H1 (cell line): ENCODE measurements around the gene RPL23. TPM values are rescaled to one million over a fixed set of nuclear protein-coding genes. Genes with fewer than 3 reads are reported as not detected.

Experiments
- CTCF ChIA-PET: fragments of 300-600 bp; sonication (Branson Sonifier 250); formaldehyde crosslinking; loops from one replicate; lab custom pipeline; 2021; ENCODE audit not compliant: partially characterized antibody; lab: Charles Lee
- POLR2A ChIA-PET: fragments of 300-600 bp; sonication (Branson Sonifier 250); formaldehyde crosslinking; loops from one replicate; lab custom pipeline; 2021; ENCODE audit warnings: inconsistent platforms; ENCODE audit not compliant: partially characterized antibody; lab: Charles Lee
- DNase-seq, 2 experiments: peaks; one replicate each; pipeline versions ENCODE4 v3.0.0 to v3.0.0-alpha.2; 2010 to 2022; ENCODE audit warnings: low spot score in 2 of 2, low read depth in 1 of 2, mixed read lengths in 1 of 2
- FAIRE-seq: peaks from 2 replicates; lab custom pipeline; 2011; peaks lifted over from hg19 to GRCh38; lab: Jason Lieb, UNC
- H2AFZ ChIP-seq: 2 replicates; pipeline ENCODE4 v1.8.1; 2012; ENCODE audit warnings: low read length, inconsistent platforms
- H2AK5ac ChIP-seq: 2 replicates; pipeline ENCODE4 v1.6.1; 2013; ENCODE audit warnings: low read depth, low read length
- H2BK120ac ChIP-seq: replicated peaks from 2 replicates; pipeline ENCODE3; 2013; ENCODE audit warnings: low read depth, low read length, inconsistent platforms
- H2BK12ac ChIP-seq: 2 replicates; pipeline ENCODE4 v1.6.1; 2013; ENCODE audit warnings: low read depth, low read length
- H2BK15ac ChIP-seq: 2 replicates; pipeline ENCODE4 v1.6.1; 2013; ENCODE audit warnings: low read length
- H2BK20ac ChIP-seq: 2 replicates; pipeline ENCODE4 v1.6.1; 2013; ENCODE audit warnings: low read length
- H2BK5ac ChIP-seq: 2 replicates; pipeline ENCODE4 v1.6.1; 2013; ENCODE audit warnings: low read depth, low read length
- H3K14ac ChIP-seq: 2 replicates; pipeline ENCODE4 v1.6.1; 2013; ENCODE audit warnings: inconsistent platforms; ENCODE audit not compliant: insufficient read length
- H3K18ac ChIP-seq: 2 replicates; pipeline ENCODE4 v1.6.1; 2013; ENCODE audit warnings: low read length; ENCODE audit errors: extremely low read depth
- H3K23ac ChIP-seq: 2 replicates; pipeline ENCODE4 v1.6.1; 2013; ENCODE audit warnings: inconsistent platforms; ENCODE audit not compliant: insufficient read length
- H3K23me2 ChIP-seq: 2 replicates; pipeline ENCODE4 v1.6.1; 2013; ENCODE audit warnings: low read depth, low read length
- H3K27ac ChIP-seq: 2 replicates; pipeline ENCODE4 v1.6.1; 2011; ENCODE audit warnings: low read depth, low read length, inconsistent platforms
- H3K27me3 ChIP-seq, 4 experiments: replicated peaks in 1 of 4; 1 replicate in 1 of 4; 2 replicates in 3 of 4; pipeline versions ENCODE4 v1.6.1 to v1.8.1; 2011 to 2013; ENCODE audit warnings: low read length in 3 of 4, mild to moderate bottlenecking in 3 of 4, inconsistent platforms in 2 of 4, mixed read lengths in 2 of 4, moderate library complexity in 1 of 4; ENCODE audit not compliant: control insufficient read depth in 3 of 4, insufficient read depth in 3 of 4; ENCODE audit errors: extremely low read depth in 1 of 4
- H3K36me3 ChIP-seq, 4 experiments: 2 replicates each; pipeline versions ENCODE4 v1.6.1 to v1.8.1; 2011 to 2013; ENCODE audit warnings: mild to moderate bottlenecking in 4 of 4, low read length in 3 of 4, moderate library complexity in 2 of 4, control low read depth in 1 of 4, inconsistent platforms in 1 of 4; ENCODE audit not compliant: insufficient read depth in 4 of 4, control insufficient read depth in 2 of 4
- H3K4ac ChIP-seq: replicated peaks from 2 replicates; pipeline ENCODE3; 2013; ENCODE audit warnings: low read length, low read depth, mixed read lengths, inconsistent platforms; ENCODE audit not compliant: insufficient read length
- H3K4me1 ChIP-seq, 4 experiments: replicated peaks in 1 of 4; 1 replicate in 1 of 4; 2 replicates in 3 of 4; pipeline versions ENCODE4 v1.6.1 to v1.8.1; 2011 to 2013; ENCODE audit warnings: low read length in 3 of 4, inconsistent platforms in 2 of 4, mixed read lengths in 1 of 4; ENCODE audit not compliant: insufficient read depth in 4 of 4, control insufficient read depth in 3 of 4
- H3K4me2 ChIP-seq, 2 experiments: 2 replicates each; pipeline versions ENCODE4 v1.6.1 to v1.8.1; 2011 to 2013; ENCODE audit warnings: low read depth in 2 of 2, low read length in 2 of 2, control low read depth in 1 of 2, inconsistent platforms in 1 of 2, mild to moderate bottlenecking in 1 of 2; ENCODE audit not compliant: insufficient read depth in 1 of 2
- H3K4me3 ChIP-seq, 4 experiments: fragments of 200-600, 300-600 bp in 1 of 4; sonication (generic), shearing (Covaris generic), sonication (Bioruptor Twin) in 1 of 4; 2 replicates each; pipeline versions ENCODE4 v1.5.1 to v1.8.1; 2011 to 2016; ENCODE audit warnings: low read length in 4 of 4, low read depth in 3 of 4, control low read depth in 2 of 4, inconsistent platforms in 2 of 4, mild to moderate bottlenecking in 2 of 4, mixed read lengths in 1 of 4, moderate library complexity in 1 of 4; ENCODE audit not compliant: insufficient read depth in 2 of 4; ENCODE audit errors: extremely low read depth in 1 of 4
- H3K56ac ChIP-seq: replicated peaks from 2 replicates; pipeline ENCODE3; 2013; ENCODE audit warnings: low read depth, mild to moderate bottlenecking, mixed read lengths, low read length, inconsistent platforms; ENCODE audit not compliant: insufficient read length
- H3K79me1 ChIP-seq: 2 replicates; pipeline ENCODE4 v1.6.1; 2013; ENCODE audit warnings: low read depth, low read length, control low read depth
- H3K79me2 ChIP-seq, 2 experiments: 2 replicates each; pipeline versions ENCODE4 v1.6.1 to v1.8.1; 2012 to 2013; ENCODE audit warnings: low read length in 2 of 2, mild to moderate bottlenecking in 2 of 2, inconsistent platforms in 1 of 2; ENCODE audit not compliant: insufficient read depth in 2 of 2, control insufficient read depth in 1 of 2
- H3K9ac ChIP-seq, 4 experiments: replicated peaks in 1 of 4; 1 replicate in 1 of 4; 2 replicates in 3 of 4; pipeline versions ENCODE4 v1.6.1 to v1.8.1; 2011 to 2013; ENCODE audit warnings: low read depth in 3 of 4, low read length in 3 of 4, control low read depth in 2 of 4, mild to moderate bottlenecking in 2 of 4, moderate library complexity in 2 of 4, inconsistent platforms in 1 of 4; ENCODE audit errors: extremely low read depth in 1 of 4
- H3K9me3 ChIP-seq, 2 experiments: 2 replicates each; pipeline versions ENCODE4 v1.6.1 to v1.8.1; 2012 to 2013; ENCODE audit warnings: mild to moderate bottlenecking in 2 of 2, moderate library complexity in 2 of 2, control low read depth in 1 of 2, inconsistent platforms in 1 of 2, low read depth in 1 of 2, low read length in 1 of 2, mixed read lengths in 1 of 2; ENCODE audit not compliant: insufficient read depth in 2 of 2
- H4K20me1 ChIP-seq, 2 experiments: replicated peaks in 1 of 2; 2 replicates each; pipeline versions ENCODE3 to v1.8.1; 2011 to 2013; ENCODE audit warnings: inconsistent platforms in 2 of 2, low read length in 2 of 2, mild to moderate bottlenecking in 1 of 2; ENCODE audit not compliant: insufficient read depth in 2 of 2, control insufficient read depth in 1 of 2
- H4K5ac ChIP-seq: 2 replicates; pipeline ENCODE4 v1.6.1; 2013; ENCODE audit warnings: low read length, low read depth, mixed read lengths, inconsistent platforms; ENCODE audit not compliant: insufficient read length
- H4K8ac ChIP-seq: 2 replicates; pipeline ENCODE4 v1.8.0; 2013; ENCODE audit warnings: mild to moderate bottlenecking, moderate library complexity, low read length, inconsistent platforms; ENCODE audit not compliant: insufficient read depth; ENCODE audit errors: extremely low read depth
- H4K91ac ChIP-seq: replicated peaks from 2 replicates; pipeline ENCODE3; 2013; ENCODE audit warnings: low read length, mixed read lengths, inconsistent platforms; ENCODE audit not compliant: insufficient read length
- GABPA ChIP-seq: IDR thresholded peaks from 2 replicates; pipeline ENCODE4 v1.6.1; 2011; ENCODE audit warnings: mild to moderate bottlenecking, low read length, moderate library complexity, borderline replicate concordance; ENCODE audit not compliant: insufficient read depth
- JUND ChIP-seq: IDR thresholded peaks from 2 replicates; pipeline ENCODE4 v1.6.1; 2011; ENCODE audit warnings: mild to moderate bottlenecking, improper control_type of control experiment, low read length
- WGBS, 2 experiments: shearing (Covaris generic) in 1 of 2; methylation state at CpG; one replicate each; pipeline versions ENCODE4 v1.1.6 to v1.1.7; 2013 to 2015; ENCODE audit warnings: low lambda C conversion rate in 2 of 2, mixed read lengths in 2 of 2, inconsistent platforms in 1 of 2, low coverage in 1 of 2, missing lambda C conversion rate in 1 of 2; ENCODE audit not compliant: insufficient replicate concordance in 2 of 2, insufficient coverage in 1 of 2, insufficient read length in 1 of 2; ENCODE audit errors: extremely low coverage in 1 of 2, missing lambda C conversion rate in 1 of 2; 5-methylcytosine and 5-hydroxymethylcytosine counted together
- polyA plus RNA-seq, 7 experiments: library from polyadenylated mRNA; depleted of rRNA in 3 of 7; stranded (reverse) in 5 of 7; unstranded in 2 of 7; fragments of >200 nt in 5 of 7; fragments of 200-250 nt in 2 of 7; gene quantifications; 1 replicate in 5 of 7; 2 replicates in 1 of 7; 4 replicates in 1 of 7; pipeline versions ENCODE4 v1.2.1 to v1.2.3, GENCODE V29; 2011 to 2013; ENCODE audit warnings: missing spikeins in 2 of 7, mixed read lengths in 2 of 7
- total RNA-seq: library from RNA; stranded (reverse); fragmentation: NEBNext Ultra II Directional; extraction: Animal tissue kit (Norgen Biotek cat#: 25700); gene quantifications from 2 replicates; pipeline ENCODE4 v1.2.1, GENCODE V29; 2021
- TF ChIP-seq, protein P1 (sequence below): IDR thresholded peaks from 2 replicates; pipeline ENCODE4 v1.6.1; 2012; ENCODE audit warnings: low read length, inconsistent platforms

RPL23 gene
- total and polyA plus RNA-seq, 2 of the 8 experiments (the other 6 are each of a cell fraction or from before 2014, with no cell fraction given), result 2,148 to 2,502 TPM

DNA sequence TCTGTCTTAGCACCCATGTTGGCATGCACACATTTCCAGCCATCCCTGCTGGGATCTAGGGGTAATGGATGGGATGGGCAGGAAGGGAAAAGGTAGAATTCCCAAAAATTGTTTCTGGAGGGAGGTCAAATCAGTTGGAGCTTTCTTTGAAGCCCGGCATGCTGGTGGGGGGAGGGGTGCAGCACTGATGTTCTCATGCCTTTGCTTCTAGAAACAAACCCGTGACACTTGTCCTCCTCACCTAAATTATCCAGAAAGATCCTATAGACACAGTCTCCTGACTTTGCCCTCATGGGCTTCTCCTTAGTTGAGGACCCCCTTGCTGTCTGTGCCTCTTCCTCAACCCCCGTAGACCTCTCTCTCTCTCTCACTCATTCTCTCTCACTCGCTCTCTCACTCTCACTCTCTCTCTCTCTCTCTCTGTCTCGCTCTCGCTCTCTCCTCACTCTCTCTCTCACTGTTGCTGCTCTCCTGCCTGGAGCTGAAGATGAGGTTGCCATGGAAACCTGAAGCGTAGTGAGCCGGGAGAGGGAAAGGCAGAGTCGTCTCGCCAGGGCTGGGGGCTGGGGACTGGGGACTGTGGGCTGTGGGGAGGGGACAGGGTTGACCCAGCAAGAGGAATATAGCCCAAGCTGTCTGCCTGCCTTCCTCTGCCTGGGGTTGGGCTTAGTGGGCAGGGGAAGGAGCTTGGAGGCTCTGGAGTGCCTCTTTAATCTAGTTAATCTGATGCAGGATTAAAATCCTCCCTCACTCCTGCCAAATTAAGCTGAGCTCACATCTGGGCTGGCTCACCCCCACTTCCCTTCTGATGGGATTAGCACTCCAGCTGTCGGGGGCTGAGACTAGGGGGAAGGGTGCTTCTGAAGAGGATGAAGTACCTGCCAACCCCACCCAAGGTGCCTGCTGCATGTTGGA lies 32.5 kb upstream of the RPL23 start:
- no peaks in the 10 kb centered on the region for H3K9me3 ChIP-seq
- no peak overlapping the region for H3K18ac ChIP-seq
- peak overlapping the region in 1 of 2 experiments; percentile 47; a peak in 3 of 4 replicates for H3K4me2 ChIP-seq
- no peak overlapping the region for H3K56ac ChIP-seq
- POLR2A ChIA-PET, result interaction anchor here (0.6 to 12.6 kb wide), 17 partner anchors 8 to 562 kb away, joined by 3 to 143 read pairs (median 3); partner anchors contain the start of genes LASP1, LASP1NB, RPL19 and RPL23
- H4K20me1 ChIP-seq, result peaks cover 7 to 13% of the 10 kb centered on the region in 2 experiments
- no peak overlapping the region for H2BK20ac ChIP-seq
- peaks cover 21% of the 10 kb centered on the region for H3K79me1 ChIP-seq
- no peak overlapping the region for H4K91ac ChIP-seq
- no peak overlapping the region for H2AFZ ChIP-seq
- H3K4me3 ChIP-seq, result peak overlapping the region in 1 of 4 experiments; percentile 0; a peak in 1 of 8 replicates
- peaks cover 14 to 32% (median 25%) of the 10 kb centered on the region in 4 experiments for H3K4me1 ChIP-seq
- FAIRE-seq (no peak), DNase-seq (no peak)
- no peak overlapping the region; a peak in 1 of 7 replicates for H3K9ac ChIP-seq
- no peaks in the 10 kb centered on the region for H3K23me2 ChIP-seq
- H2BK120ac ChIP-seq, result no peak overlapping the region
- WGBS, 2 experiments, result 64 to 100% methylated on average over 3 to 8 of the region's 11 CpGs
- no peak overlapping the region for H4K8ac ChIP-seq
- H3K4ac ChIP-seq, result no peak overlapping the region
- CTCF ChIA-PET, result interaction anchor here (0.8 to 4.0 kb wide), 13 partner anchors 9 to 358 kb away, joined by 3 to 26 read pairs (median 5); partner anchors contain the start of genes LASP1 and LASP1NB
- H3K14ac ChIP-seq, result no peak overlapping the region
- peaks cover 0 to 7% (median 2%) of the 10 kb centered on the region in 4 experiments; a peak in 5 of 8 replicates for H3K36me3 ChIP-seq
- H2BK12ac ChIP-seq, result no peak overlapping the region
- H2BK5ac ChIP-seq, result peak overlapping the region; percentile 48; the same call in 1 of the 2 replicates
- TF ChIP-seq, protein P1, sequence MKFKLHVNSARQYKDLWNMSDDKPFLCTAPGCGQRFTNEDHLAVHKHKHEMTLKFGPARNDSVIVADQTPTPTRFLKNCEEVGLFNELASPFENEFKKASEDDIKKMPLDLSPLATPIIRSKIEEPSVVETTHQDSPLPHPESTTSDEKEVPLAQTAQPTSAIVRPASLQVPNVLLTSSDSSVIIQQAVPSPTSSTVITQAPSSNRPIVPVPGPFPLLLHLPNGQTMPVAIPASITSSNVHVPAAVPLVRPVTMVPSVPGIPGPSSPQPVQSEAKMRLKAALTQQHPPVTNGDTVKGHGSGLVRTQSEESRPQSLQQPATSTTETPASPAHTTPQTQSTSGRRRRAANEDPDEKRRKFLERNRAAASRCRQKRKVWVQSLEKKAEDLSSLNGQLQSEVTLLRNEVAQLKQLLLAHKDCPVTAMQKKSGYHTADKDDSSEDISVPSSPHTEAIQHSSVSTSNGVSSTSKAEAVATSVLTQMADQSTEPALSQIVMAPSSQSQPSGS, result no peak
- TF ChIP-seq GABPA (no peak), JUND (peak; percentile 83)
- peaks cover 6 to 70% of the 10 kb centered on the region in 2 experiments; a peak in 3 of 4 replicates for H3K79me2 ChIP-seq
- H3K27ac ChIP-seq, result no peak overlapping the region
- no peak overlapping the region; the same call in 1 of the 2 replicates for H2AK5ac ChIP-seq
- no peaks in the 10 kb centered on the region for H3K27me3 ChIP-seq
- no peak overlapping the region for H3K23ac ChIP-seq
- no peak overlapping the region for H4K5ac ChIP-seq
- no peak overlapping the region for H2BK15ac ChIP-seq
